GM12874 (cell line): Measurements from ENCODE around the gene NEGR1.

ENCODE experiments used
- CTCF ChIP-seq: IDR thresholded peaks from 2 replicates; pipeline ENCODE4 v1.5.1; 2011; ENCODE audit warnings: low read depth, mild to moderate bottlenecking, control low read depth, low read length, moderate library complexity; ENCODE audit not compliant: insufficient read depth

The NEGR1 gene

GRCh38 chr1:71434240-71434639 lies 848.1 kb downstream of the NEGR1 start:
- TF ChIP-seq CTCF = no peak

DNA sequence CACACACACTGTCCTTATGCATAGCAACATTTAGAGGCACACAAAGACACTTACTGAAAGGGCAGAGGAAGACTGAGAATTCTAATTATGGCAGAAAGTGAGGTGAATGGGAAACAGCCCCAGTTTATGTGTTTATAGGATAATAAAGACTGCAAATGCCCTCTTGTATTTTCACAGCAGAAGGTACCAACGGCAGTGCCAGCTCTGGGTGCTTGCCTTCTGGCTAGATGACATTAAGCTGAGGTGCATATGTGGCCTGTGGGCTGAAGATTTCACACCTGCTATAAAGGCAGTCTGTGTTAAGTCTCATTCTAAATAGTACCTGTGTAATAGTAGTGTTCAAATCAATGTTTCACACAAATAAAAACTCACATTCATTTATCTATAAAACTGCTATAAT lies 854.3 kb downstream of the NEGR1 start:
- no peak for TF ChIP-seq CTCF

DNA sequence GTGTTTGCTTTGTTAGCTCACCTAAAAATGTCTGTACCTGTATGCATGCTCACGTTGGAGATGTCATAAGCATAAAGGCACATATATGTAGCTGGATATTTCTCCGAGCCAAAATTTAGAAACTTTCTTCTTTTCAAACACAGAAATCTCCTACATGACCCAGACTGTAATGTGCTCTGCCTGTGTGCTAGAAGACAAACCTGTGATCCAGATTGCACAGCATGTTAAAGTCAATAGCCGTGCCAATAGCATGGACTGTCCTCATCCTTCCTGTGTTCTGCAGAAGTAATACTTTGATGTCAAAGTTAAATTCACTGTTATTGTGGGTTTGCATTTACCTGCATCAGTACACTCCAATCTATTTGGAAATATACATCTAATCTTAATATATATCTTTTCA lies 855.3 kb downstream of the NEGR1 start:
- no peak for TF ChIP-seq CTCF

DNA sequence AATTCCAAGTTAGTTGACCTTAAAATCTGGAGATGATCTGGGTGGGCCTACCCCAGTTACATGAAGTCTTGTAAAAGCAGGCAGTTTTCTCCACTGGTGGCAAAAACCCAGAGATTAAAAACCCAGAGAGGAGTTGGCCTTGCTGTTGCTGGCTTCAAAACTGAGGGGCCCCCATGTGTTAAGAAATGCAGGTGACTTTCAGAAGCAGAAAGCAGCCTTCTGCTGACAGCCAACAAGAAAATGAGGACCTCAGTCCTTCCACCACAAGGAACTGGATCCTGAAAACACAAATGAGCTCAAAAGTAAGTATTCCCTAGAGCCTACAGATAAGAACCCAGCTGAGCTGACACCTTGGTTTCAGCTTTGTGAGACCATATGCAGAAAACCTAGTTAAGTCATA lies 857.8 kb downstream of the NEGR1 start:
- TF ChIP-seq CTCF = no peak

- no peak for TF ChIP-seq CTCF
These were observed 860.1 kb downstream of the NEGR1 start for GRCh38 chr1:71422221-71422620.

GRCh38 chr1:71417421-71417820 lies 864.9 kb downstream of the NEGR1 start:
- TF ChIP-seq CTCF = no peak

GRCh38 chr1:71414179-71414578 lies 868.2 kb downstream of the NEGR1 start:
- TF ChIP-seq CTCF = no peak
